ENCODE data around the gene BCAS1.

DNA sequence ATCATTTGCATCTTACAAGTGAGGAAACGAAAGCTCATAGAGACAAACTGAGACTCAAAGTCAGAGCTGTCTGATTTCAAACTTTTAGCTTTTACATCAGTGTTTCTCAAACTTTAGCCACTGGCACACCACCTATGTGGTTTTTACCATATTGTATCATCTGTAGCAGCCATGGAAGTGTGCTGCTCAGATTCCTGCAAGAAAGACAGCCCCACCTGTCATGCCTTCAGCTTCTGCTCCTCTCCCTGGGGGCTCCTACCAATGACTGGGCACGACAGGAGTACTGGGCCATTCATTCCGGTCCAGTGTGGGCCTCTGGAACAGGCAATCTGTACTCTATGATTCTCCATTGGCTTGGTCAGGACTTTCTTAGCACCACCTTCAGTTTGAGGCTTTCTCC lies 87.0 kb downstream of the BCAS1 start:
- no peak for TF ChIP-seq EP300 (IDR thresholded peaks at IDR 0.05)
- no peak for TF ChIP-seq POLR2A (IDR thresholded peaks at IDR 0.05)
- no peak for TF ChIP-seq POLR2AphosphoS5 (IDR thresholded peaks at IDR 0.05)
